ENCODE data around the gene FPGS. TPM values are rescaled to one million over a fixed set of nuclear protein-coding genes. Genes with fewer than 3 reads are reported as not detected.

FPGS gene
- total RNA-seq, 2 donors from 2014 or later = 71.2 to 80.6 TPM

DNA sequence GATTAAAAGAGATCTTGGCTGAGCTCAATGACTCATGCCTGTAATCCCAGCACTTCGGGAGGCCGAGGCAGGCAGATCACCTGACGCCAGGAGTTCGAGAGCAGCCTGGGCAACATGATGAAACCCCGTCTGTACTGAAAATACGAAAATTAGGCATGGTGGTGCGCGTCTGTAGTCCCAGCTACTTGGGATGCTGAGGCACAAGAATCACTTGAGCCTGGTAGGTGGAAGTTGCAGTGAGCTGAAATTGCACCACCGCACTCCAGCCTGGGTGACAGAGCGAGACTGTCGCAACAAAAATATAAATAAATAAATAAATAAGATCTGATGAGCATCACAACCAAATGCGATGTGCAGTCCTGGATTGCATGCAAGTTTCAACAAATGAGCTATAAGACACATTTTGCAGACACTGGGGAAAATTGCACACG lies 60.5 kb downstream of the FPGS start:
- DNase-seq (no peak), ATAC-seq (no peak)
- Mint-ChIP-seq H3K4me3 (peak overlapping the region; percentile 78), H3K27me3 (no peaks in the 10 kb centered on the region), H3K4me1 (peaks cover 33% of the 10 kb centered on the region), H3K36me3 (ENCODE audit: low read depth) (no peaks in the 10 kb centered on the region), H3K27ac (peak overlapping the region; percentile 94)
- H3K9me3 ChIP-seq (ENCODE audit: control insufficient read depth, low read length, poor library complexity, severe bottlenecking) = no peaks in the 10 kb centered on the region

Other genes with a start within 250 kb of the FPGS start
- gene STXBP1, start 190.6 kb upstream of the FPGS start, total RNA-seq = 1 to 10 TPM; 6.3 to 8.4 TPM
- gene CFAP157, start 95.9 kb upstream of the FPGS start, total RNA-seq = under 1 TPM in 1 of 2 donors, not detected in 1; 0.27 TPM
- 1 to 10 TPM; 6.6 to 6.7 TPM for gene PTRH1, start 87.2 kb upstream of the FPGS start, total RNA-seq
- 1 to 10 TPM; 3.7 to 4.3 TPM for gene TTC16, start 86.8 kb upstream of the FPGS start, total RNA-seq
- 10 to 100 TPM in 1 of 2 donors, 1 to 10 TPM in 1; 9.4 to 10.5 TPM for gene TOR2A, start 67.6 kb upstream of the FPGS start, total RNA-seq
- gene SH2D3C, start 24.2 kb upstream of the FPGS start, total RNA-seq = 10 to 100 TPM; 15.9 to 27.2 TPM
- gene CDK9, start 16.8 kb upstream of the FPGS start, total RNA-seq = 100 to 1,000 TPM; 107 to 123 TPM
- gene ENG, start 51.8 kb downstream of the FPGS start, total RNA-seq = 1 to 10 TPM; 3.2 to 6.4 TPM
- 10 to 100 TPM; 35.9 to 66.5 TPM for gene AK1, start 74.8 kb downstream of the FPGS start, total RNA-seq
- gene ST6GALNAC6, start 96.7 kb downstream of the FPGS start, total RNA-seq = 100 to 1,000 TPM in 1 of 2 donors, 10 to 100 TPM in 1; 74.5 to 108 TPM
- gene ST6GALNAC4, start 114.2 kb downstream of the FPGS start, total RNA-seq = 10 to 100 TPM; 18.5 to 22.1 TPM
- gene PIP5KL1, start 127.9 kb downstream of the FPGS start, total RNA-seq = 1 to 10 TPM; 2.1 to 2.3 TPM
- gene DPM2, start 135.0 kb downstream of the FPGS start, total RNA-seq = 10 to 100 TPM; 23.3 to 26.2 TPM
- gene EEIG1, start 178.1 kb downstream of the FPGS start, total RNA-seq = 100 to 1,000 TPM; 254 to 268 TPM